HCT116 (cell line): ENCODE results near the gene ADARB2. TPM values are rescaled to one million over a fixed set of nuclear protein-coding genes. Genes with fewer than 3 reads are reported as not detected.

Source experiments
- ATAC-seq: fragments of 200-7000 bp; cut with Tn5 transposase; 2 replicates; pipeline ENCODE4 v1.9.1; 2020; ENCODE audit warnings: mild to moderate bottlenecking, moderate library complexity
- BruUV-seq: library from RNA; stranded (reverse); fragments of 400-500 nt; replicated peaks from 2 replicates; lab custom pipeline; 2021; lab: Mats Ljungman, UMichigan
- CTCF ChIA-PET: fragments of 300-600 bp; sonication (Branson Sonifier 250); formaldehyde crosslinking; loops from one replicate; lab custom pipeline; 2021; ENCODE audit warnings: antibody characterized with exemption; lab: Charles Lee
- POLR2A ChIA-PET: fragments of 300-600, 350-600 bp; sonication (Branson Sonifier 250); formaldehyde crosslinking; loops from one replicate; lab custom pipeline; 2021; ENCODE audit warnings: antibody characterized with exemption; lab: Charles Lee
- RAD21 ChIA-PET, 2 experiments: fragments of 300-600 bp; sonication (Branson Sonifier 250); formaldehyde crosslinking; loops; one replicate each; lab custom pipeline; 2023; ENCODE audit warnings: low total read pairs in 2 of 2; ENCODE audit not compliant: uncharacterized antibody in 2 of 2, unreplicated experiment in 2 of 2, low non-redundant PET in 1 of 2; lab: Charles Lee
- DNase-seq: peaks from one replicate; pipeline ENCODE4 v3.0.0-alpha.2; 2010; ENCODE audit warnings: low read depth, low spot score
- H2AFZ ChIP-seq: fragments of 200-600 bp; shearing (Covaris generic), sonication (generic); 2 replicates; pipeline ENCODE4 v1.6.1; 2017; ENCODE audit warnings: low read depth, mixed run types, mixed read lengths, antibody characterized with exemption, low read length; ENCODE audit not compliant: poor library complexity, severe bottlenecking
- H3K27ac ChIP-seq: 2 replicates; pipeline ENCODE4 v1.5.1; 2012; ENCODE audit warnings: low read depth, low read length
- H3K27me3 ChIP-seq: fragments of 200-600 bp; sonication (generic); 2 replicates; pipeline ENCODE4 v1.6.1; 2016; ENCODE audit warnings: mixed run types, low read length, mixed read lengths; ENCODE audit not compliant: insufficient read depth
- H3K36me3 ChIP-seq, 2 experiments: fragments of 200-500 bp in 1 of 2; fragments of 200-600 bp in 1 of 2; sonication (Bioruptor generic) in 1 of 2; sonication (generic) in 1 of 2; 2 replicates each; pipeline versions ENCODE4 v1.5.1 to v1.6.1; 2014 to 2016; ENCODE audit warnings: low read length in 2 of 2, inconsistent platforms in 1 of 2, mixed read lengths in 1 of 2, mixed run types in 1 of 2; ENCODE audit not compliant: insufficient read depth in 2 of 2, control insufficient read depth in 1 of 2
- H3K4me1 ChIP-seq, 2 experiments: fragments of 200-600 bp in 1 of 2; sonication (generic) in 1 of 2; 2 replicates each; pipeline versions ENCODE4 v1.5.1 to v1.6.1; 2012 to 2017; ENCODE audit warnings: low read length in 2 of 2, inconsistent platforms in 1 of 2, mild to moderate bottlenecking in 1 of 2, mixed read lengths in 1 of 2, mixed run types in 1 of 2, moderate library complexity in 1 of 2; ENCODE audit not compliant: insufficient read depth in 2 of 2, control insufficient read depth in 1 of 2
- H3K4me2 ChIP-seq: fragments of 200-600 bp; sonication (generic); 2 replicates; pipeline ENCODE4 v1.6.1; 2017; ENCODE audit warnings: mixed run types, low read length, mixed read lengths
- H3K4me3 ChIP-seq, 2 experiments: fragments of 200-600 bp in 1 of 2; sonication (generic) in 1 of 2; replicated peaks in 1 of 2; 2 replicates each; pipeline ENCODE4 v1.5.1; 2011 to 2016; ENCODE audit warnings: low read length in 2 of 2, control low read depth in 1 of 2, low read depth in 1 of 2, mild to moderate bottlenecking in 1 of 2, mixed read lengths in 1 of 2, mixed run types in 1 of 2
- H3K79me2 ChIP-seq: fragments of 200-600 bp; sonication (generic); 2 replicates; pipeline ENCODE4 v1.6.1; 2017; ENCODE audit warnings: mild to moderate bottlenecking, mixed run types, low read length, moderate library complexity, mixed read lengths; ENCODE audit not compliant: insufficient read depth
- H3K9ac ChIP-seq: fragments of 200-600 bp; sonication (generic); 2 replicates; pipeline ENCODE4 v1.6.1; 2016; ENCODE audit warnings: low read length, mixed read lengths
- H3K9me2 ChIP-seq: fragments of 200-600 bp; sonication (generic), shearing (Covaris generic); 2 replicates; pipeline ENCODE4 v1.6.1; 2017; ENCODE audit warnings: mixed run types, mild to moderate bottlenecking, moderate library complexity; ENCODE audit not compliant: insufficient read depth
- H3K9me3 ChIP-seq, 2 experiments: fragments of 200-500 bp in 1 of 2; fragments of 200-600 bp in 1 of 2; sonication (Bioruptor generic) in 1 of 2; sonication (generic) in 1 of 2; 2 replicates each; pipeline ENCODE4 v1.6.1; 2014 to 2017; ENCODE audit warnings: low read length in 2 of 2, mixed read lengths in 2 of 2, inconsistent platforms in 1 of 2, low read depth in 1 of 2, mild to moderate bottlenecking in 1 of 2, mixed run types in 1 of 2, moderate library complexity in 1 of 2; ENCODE audit not compliant: control insufficient read depth in 1 of 2, insufficient read depth in 1 of 2
- H4K20me1 ChIP-seq: fragments of 200-600 bp; sonication (generic), shearing (Covaris generic); 2 replicates; pipeline ENCODE4 v1.6.1; 2017; ENCODE audit warnings: mixed run types, mild to moderate bottlenecking, moderate library complexity; ENCODE audit not compliant: insufficient read depth
- CBX3 ChIP-seq: IDR thresholded peaks from 2 replicates; pipeline ENCODE4 v1.6.1; 2012; ENCODE audit warnings: low read depth
- CEBPB ChIP-seq: IDR thresholded peaks from 2 replicates; pipeline ENCODE4 v1.6.1; 2012; ENCODE audit warnings: low read depth
- EGR1 ChIP-seq: IDR thresholded peaks from 2 replicates; pipeline ENCODE4 v1.6.1; 2012; ENCODE audit warnings: low read depth
- EZH2 ChIP-seq: fragments of 200-600 bp; sonication (generic); IDR thresholded peaks from 2 replicates; pipeline ENCODE4 v1.6.1; 2017; ENCODE audit warnings: antibody characterized with exemption, mixed run types
- EZH2phosphoT487 ChIP-seq: fragments of 200-600 bp; IDR thresholded peaks from 2 replicates; pipeline ENCODE4 v1.6.1; 2018; ENCODE audit warnings: antibody characterized with exemption, borderline replicate concordance
- FOSL1 ChIP-seq: IDR thresholded peaks from 2 replicates; pipeline ENCODE4 v1.6.1; 2012; ENCODE audit warnings: low read depth
- JUND ChIP-seq: IDR thresholded peaks from 2 replicates; pipeline ENCODE4 v1.6.1; 2012
- POLR2A ChIP-seq: IDR thresholded peaks from 2 replicates; pipeline ENCODE4 v1.7.0; 2011; ENCODE audit warnings: borderline replicate concordance; ENCODE audit not compliant: insufficient read depth, insufficient read length; ENCODE audit errors: extremely low read depth
- POLR2AphosphoS5 ChIP-seq: IDR thresholded peaks from 2 replicates; pipeline ENCODE4 v1.6.1; 2011; ENCODE audit warnings: mild to moderate bottlenecking, low read depth, low read length, moderate library complexity
- RAD21 ChIP-seq: IDR thresholded peaks from 2 replicates; pipeline ENCODE4 v1.6.1; 2012; ENCODE audit warnings: low read depth, mild to moderate bottlenecking
- REST ChIP-seq: IDR thresholded peaks from 2 replicates; pipeline ENCODE4 v1.6.1; 2012; ENCODE audit warnings: low read depth
- SIN3A ChIP-seq: IDR thresholded peaks from 2 replicates; pipeline ENCODE4 v1.6.1; 2012; ENCODE audit warnings: low read depth
- SP1 ChIP-seq: IDR thresholded peaks from 2 replicates; pipeline ENCODE4 v1.6.1; 2012; ENCODE audit warnings: low read depth
- SRF ChIP-seq: IDR thresholded peaks from 2 replicates; pipeline ENCODE4 v1.6.1; 2012; ENCODE audit warnings: low read depth
- TCF7L2 ChIP-seq: IDR thresholded peaks from 2 replicates; pipeline ENCODE4 v1.7.0; 2011; ENCODE audit warnings: borderline replicate concordance, inconsistent platforms; ENCODE audit not compliant: insufficient read depth, insufficient read length; ENCODE audit errors: extremely low read depth
- ZBTB33 ChIP-seq: IDR thresholded peaks from 2 replicates; pipeline ENCODE4 v1.6.1; 2011; ENCODE audit warnings: mild to moderate bottlenecking, low read length, moderate library complexity; ENCODE audit not compliant: insufficient replicate concordance; ENCODE audit errors: extremely low read depth
- ZFX ChIP-seq: fragments of 450-650 bp; IDR thresholded peaks from 2 replicates; pipeline ENCODE4 v1.6.1; 2017
- ZNF274 ChIP-seq: fragments of 200-500 bp; sonication (Bioruptor generic); IDR thresholded peaks from 2 replicates; pipeline ENCODE4 v1.6.1; 2014; ENCODE audit warnings: mild to moderate bottlenecking, low read depth, low read length, inconsistent platforms
- intact Hi-C: fragments of 100-400 bp; cut with micrococcal nuclease; formaldehyde crosslinking; loops from 2 replicates; pipeline ENCODE4 v1.10.0; 2022
- total RNA-seq: library from RNA; stranded (reverse); gene quantifications from one replicate; pipeline ENCODE4 v1.2.1, GENCODE V29; 2021; ENCODE audit not compliant: unreplicated experiment
- TF ChIP-seq, protein P1 (sequence below): IDR thresholded peaks from 2 replicates; pipeline ENCODE4 v1.6.1; 2012

Gene ADARB2
- total RNA-seq, 1 experiment from 2014 or later, result not detected

GRCh38 chr10:1626410-1626809 lies 110.9 kb downstream of the ADARB2 start:
- Histone ChIP-seq H2AFZ (no peak overlapping the region), H3K4me1 (no peaks in the 10 kb centered on the region), H3K27me3 (peaks cover 6% of the 10 kb centered on the region; the same call in 1 of the 2 replicates), H3K27ac (no peak overlapping the region), H3K79me2 (no peaks in the 10 kb centered on the region), H3K4me2 (no peak overlapping the region), H4K20me1 (no peaks in the 10 kb centered on the region), H3K9me3 (no peaks in the 10 kb centered on the region), H3K36me3 (no peaks in the 10 kb centered on the region), H3K4me3 (no peak overlapping the region), H3K9me2 (no peaks in the 10 kb centered on the region), H3K9ac (no peak overlapping the region)
- intact Hi-C loops, result no loop called here
- ATAC-seq (no peak), DNase-seq (no peak)
- no TSS peak for BruUV-seq
- ChIA-PET CTCF (no interaction called here), POLR2A (no interaction called here), RAD21 (no interaction called here)
- no peak for TF ChIP-seq ZFX
- no peak for TF ChIP-seq TCF7L2
- TF ChIP-seq FOSL1, result no peak
- TF ChIP-seq SRF, result no peak
- TF ChIP-seq POLR2A, result no peak
- no peak for TF ChIP-seq EGR1
- TF ChIP-seq REST, result no peak
- TF ChIP-seq CBX3, result no peak
- no peak for TF ChIP-seq ZBTB33
- no peak for TF ChIP-seq EZH2
- TF ChIP-seq JUND, result no peak
- no peak for TF ChIP-seq SP1
- TF ChIP-seq RAD21, result no peak
- TF ChIP-seq ZNF274, result no peak
- TF ChIP-seq, protein P1, sequence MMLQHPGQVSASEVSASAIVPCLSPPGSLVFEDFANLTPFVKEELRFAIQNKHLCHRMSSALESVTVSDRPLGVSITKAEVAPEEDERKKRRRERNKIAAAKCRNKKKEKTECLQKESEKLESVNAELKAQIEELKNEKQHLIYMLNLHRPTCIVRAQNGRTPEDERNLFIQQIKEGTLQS, result no peak
- TF ChIP-seq POLR2AphosphoS5, result no peak
- TF ChIP-seq CEBPB, result no peak
- TF ChIP-seq EZH2phosphoT487, result no peak
- TF ChIP-seq SIN3A, result no peak
